Measurements from ENCODE around the gene PCNX2.

The PCNX2 gene

DNA sequence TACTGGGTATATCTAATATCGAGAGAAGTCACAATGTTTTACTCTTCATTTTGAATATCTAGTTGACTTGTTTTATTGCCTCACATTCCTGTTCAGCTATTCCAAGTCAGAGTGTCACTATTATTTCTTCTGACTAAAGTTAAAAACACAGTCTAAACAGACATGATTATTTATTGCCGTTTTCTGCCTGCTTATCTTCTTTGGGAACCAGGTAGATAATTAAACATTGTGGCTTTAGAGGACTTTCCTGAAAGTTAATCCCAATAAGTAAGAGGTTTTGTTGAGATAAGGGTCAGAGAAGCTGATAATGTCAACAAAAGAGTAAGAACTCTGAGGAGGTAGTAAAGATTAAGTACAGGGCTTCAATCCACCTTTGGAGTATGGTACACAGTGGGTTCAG lies 53.8 kb downstream of the PCNX2 start (continued):
- TF ChIP-seq, protein P1, sequence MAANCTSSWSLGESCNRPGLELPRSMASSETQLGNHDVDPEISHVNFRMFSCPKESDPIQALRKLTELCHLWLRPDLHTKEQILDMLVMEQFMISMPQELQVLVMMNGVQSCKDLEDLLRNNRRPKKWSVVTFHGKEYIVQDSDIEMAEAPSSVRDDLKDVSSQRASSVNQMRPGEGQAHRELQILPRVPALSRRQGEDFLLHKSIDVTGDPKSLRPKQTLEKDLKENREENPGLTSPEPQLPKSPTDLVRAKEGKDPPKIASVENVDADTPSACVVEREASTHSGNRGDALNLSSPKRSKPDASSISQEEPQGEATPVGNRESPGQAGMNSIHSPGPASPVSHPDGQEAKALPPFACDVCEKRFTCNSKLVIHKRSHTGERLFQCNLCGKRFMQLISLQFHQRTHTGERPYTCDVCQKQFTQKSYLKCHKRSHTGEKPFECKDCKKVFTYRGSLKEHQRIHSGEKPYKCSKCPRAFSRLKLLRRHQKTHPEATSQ (tag by site-specific recombination; IDR thresholded peaks at IDR 0.05) = 0 out of 2 replicates have a peak, but pooled peaks have one; percentile 40
- TF ChIP-seq ZBTB10 (tag by site-specific recombination; IDR thresholded peaks at IDR 0.05) (no peak), FEZF1 (tag by site-specific recombination; IDR thresholded peaks at IDR 0.05) (peak; percentile 99), MEIS1 (CRISPR knock-in tag; IDR thresholded peaks at IDR 0.05; ENCODE audit: borderline replicate concordance) (peak; percentile 82; the same call in 1 of the 2 replicates), KLF16 (tag by site-specific recombination; IDR thresholded peaks at IDR 0.05) (peak; percentile 50; the same call in 1 of the 2 replicates), ZNF629 (tag by site-specific recombination; IDR thresholded peaks at IDR 0.05) (peak; percentile 93), ZNF266 (tag by site-specific recombination; IDR thresholded peaks at IDR 0.05; ENCODE audit: low read depth) (no peak), ZNF114 (tag by site-specific recombination; IDR thresholded peaks at IDR 0.05) (no peak), ZNF302 (tag by site-specific recombination; IDR thresholded peaks at IDR 0.05; ENCODE audit: low read depth) (no peak), ZXDB (tag by site-specific recombination; IDR thresholded peaks at IDR 0.05) (peak; percentile 99), ZNF645 (tag by site-specific recombination; IDR thresholded peaks at IDR 0.05) (peak; percentile 23; the same call in 1 of the 2 replicates), ZNF184 (tag by site-specific recombination; IDR thresholded peaks at IDR 0.05) (0 out of 2 replicates have a peak, but pooled peaks have one; percentile 11), ZFP37 (tag by site-specific recombination; IDR thresholded peaks at IDR 0.05) (peak; percentile 14; the same call in 1 of the 2 replicates), ZNF785 (tag by site-specific recombination; IDR thresholded peaks at IDR 0.05) (no peak), ZNF404 (tag by site-specific recombination; IDR thresholded peaks at IDR 0.05) (no peak), ZIC2 (tag by site-specific recombination; IDR thresholded peaks at IDR 0.05) (peak; percentile 62)
- TF ChIP-seq, protein P2, sequence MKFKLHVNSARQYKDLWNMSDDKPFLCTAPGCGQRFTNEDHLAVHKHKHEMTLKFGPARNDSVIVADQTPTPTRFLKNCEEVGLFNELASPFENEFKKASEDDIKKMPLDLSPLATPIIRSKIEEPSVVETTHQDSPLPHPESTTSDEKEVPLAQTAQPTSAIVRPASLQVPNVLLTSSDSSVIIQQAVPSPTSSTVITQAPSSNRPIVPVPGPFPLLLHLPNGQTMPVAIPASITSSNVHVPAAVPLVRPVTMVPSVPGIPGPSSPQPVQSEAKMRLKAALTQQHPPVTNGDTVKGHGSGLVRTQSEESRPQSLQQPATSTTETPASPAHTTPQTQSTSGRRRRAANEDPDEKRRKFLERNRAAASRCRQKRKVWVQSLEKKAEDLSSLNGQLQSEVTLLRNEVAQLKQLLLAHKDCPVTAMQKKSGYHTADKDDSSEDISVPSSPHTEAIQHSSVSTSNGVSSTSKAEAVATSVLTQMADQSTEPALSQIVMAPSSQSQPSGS (tag by site-specific recombination; IDR thresholded peaks at IDR 0.05; ENCODE audit: low read depth) = peak; percentile 31; the same call in 1 of the 2 replicates
- TF ChIP-seq, protein P3, sequence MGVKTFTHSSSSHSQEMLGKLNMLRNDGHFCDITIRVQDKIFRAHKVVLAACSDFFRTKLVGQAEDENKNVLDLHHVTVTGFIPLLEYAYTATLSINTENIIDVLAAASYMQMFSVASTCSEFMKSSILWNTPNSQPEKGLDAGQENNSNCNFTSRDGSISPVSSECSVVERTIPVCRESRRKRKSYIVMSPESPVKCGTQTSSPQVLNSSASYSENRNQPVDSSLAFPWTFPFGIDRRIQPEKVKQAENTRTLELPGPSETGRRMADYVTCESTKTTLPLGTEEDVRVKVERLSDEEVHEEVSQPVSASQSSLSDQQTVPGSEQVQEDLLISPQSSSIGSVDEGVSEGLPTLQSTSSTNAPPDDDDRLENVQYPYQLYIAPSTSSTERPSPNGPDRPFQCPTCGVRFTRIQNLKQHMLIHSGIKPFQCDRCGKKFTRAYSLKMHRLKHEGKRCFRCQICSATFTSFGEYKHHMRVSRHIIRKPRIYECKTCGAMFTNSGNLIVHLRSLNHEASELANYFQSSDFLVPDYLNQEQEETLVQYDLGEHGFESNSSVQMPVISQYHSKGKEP (tag by site-specific recombination; IDR thresholded peaks at IDR 0.05) = peak; percentile 90
- TF ChIP-seq, protein P4, sequence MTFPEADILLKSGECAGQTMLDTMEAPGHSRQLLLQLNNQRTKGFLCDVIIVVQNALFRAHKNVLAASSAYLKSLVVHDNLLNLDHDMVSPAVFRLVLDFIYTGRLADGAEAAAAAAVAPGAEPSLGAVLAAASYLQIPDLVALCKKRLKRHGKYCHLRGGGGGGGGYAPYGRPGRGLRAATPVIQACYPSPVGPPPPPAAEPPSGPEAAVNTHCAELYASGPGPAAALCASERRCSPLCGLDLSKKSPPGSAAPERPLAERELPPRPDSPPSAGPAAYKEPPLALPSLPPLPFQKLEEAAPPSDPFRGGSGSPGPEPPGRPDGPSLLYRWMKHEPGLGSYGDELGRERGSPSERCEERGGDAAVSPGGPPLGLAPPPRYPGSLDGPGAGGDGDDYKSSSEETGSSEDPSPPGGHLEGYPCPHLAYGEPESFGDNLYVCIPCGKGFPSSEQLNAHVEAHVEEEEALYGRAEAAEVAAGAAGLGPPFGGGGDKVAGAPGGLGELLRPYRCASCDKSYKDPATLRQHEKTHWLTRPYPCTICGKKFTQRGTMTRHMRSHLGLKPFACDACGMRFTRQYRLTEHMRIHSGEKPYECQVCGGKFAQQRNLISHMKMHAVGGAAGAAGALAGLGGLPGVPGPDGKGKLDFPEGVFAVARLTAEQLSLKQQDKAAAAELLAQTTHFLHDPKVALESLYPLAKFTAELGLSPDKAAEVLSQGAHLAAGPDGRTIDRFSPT (tag by site-specific recombination; IDR thresholded peaks at IDR 0.05) = peak; percentile 92
- TF ChIP-seq, protein P5, sequence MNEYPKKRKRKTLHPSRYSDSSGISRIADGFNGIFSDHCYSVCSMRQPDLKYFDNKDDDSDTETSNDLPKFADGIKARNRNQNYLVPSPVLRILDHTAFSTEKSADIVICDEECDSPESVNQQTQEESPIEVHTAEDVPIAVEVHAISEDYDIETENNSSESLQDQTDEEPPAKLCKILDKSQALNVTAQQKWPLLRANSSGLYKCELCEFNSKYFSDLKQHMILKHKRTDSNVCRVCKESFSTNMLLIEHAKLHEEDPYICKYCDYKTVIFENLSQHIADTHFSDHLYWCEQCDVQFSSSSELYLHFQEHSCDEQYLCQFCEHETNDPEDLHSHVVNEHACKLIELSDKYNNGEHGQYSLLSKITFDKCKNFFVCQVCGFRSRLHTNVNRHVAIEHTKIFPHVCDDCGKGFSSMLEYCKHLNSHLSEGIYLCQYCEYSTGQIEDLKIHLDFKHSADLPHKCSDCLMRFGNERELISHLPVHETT (tag by site-specific recombination; IDR thresholded peaks at IDR 0.05) = peak; percentile 82
